MG63 (cell line): ENCODE data around the gene CABCOCO1. TPM values are rescaled to one million over a fixed set of nuclear protein-coding genes. Genes with fewer than 3 reads are reported as not detected.
A peak's percentile ranks its signal among the peaks of the same experiment; 100 is the strongest.

ENCODE experiments used
- DNase-seq: peaks from one replicate; pipeline ENCODE4 v3.0.0-alpha.2; 2020
- H3K27me3 ChIP-seq: fragments of 250-450 bp; sonication (Bioruptor Pico); 2 replicates; pipeline ENCODE4 v1.5.1; 2020; ENCODE audit warnings: mild to moderate bottlenecking, moderate library complexity
- H3K36me3 ChIP-seq: fragments of 250-450 bp; sonication (Bioruptor Pico); 2 replicates; pipeline ENCODE4 v1.5.1; 2020; ENCODE audit warnings: mild to moderate bottlenecking, moderate library complexity
- H3K4me3 ChIP-seq: fragments of 250-450 bp; sonication (Bioruptor Pico); 2 replicates; pipeline ENCODE4 v1.5.1; 2020; ENCODE audit warnings: mild to moderate bottlenecking, moderate library complexity
- H3K9me3 ChIP-seq: fragments of 250-450 bp; sonication (Bioruptor Pico); 2 replicates; pipeline ENCODE4 v1.5.1; 2020; ENCODE audit warnings: mild to moderate bottlenecking, moderate library complexity
- total RNA-seq: library from RNA; depleted of rRNA; stranded (reverse); fragments of >200 nt; shearing (Covaris generic); gene quantifications from 2 replicates; pipeline ENCODE4 v1.2.3, GENCODE V29; 2014; ENCODE audit warnings: low replicate concordance

The CABCOCO1 gene
- total RNA-seq, 1 experiment from 2014 or later: 0.59 TPM

DNA sequence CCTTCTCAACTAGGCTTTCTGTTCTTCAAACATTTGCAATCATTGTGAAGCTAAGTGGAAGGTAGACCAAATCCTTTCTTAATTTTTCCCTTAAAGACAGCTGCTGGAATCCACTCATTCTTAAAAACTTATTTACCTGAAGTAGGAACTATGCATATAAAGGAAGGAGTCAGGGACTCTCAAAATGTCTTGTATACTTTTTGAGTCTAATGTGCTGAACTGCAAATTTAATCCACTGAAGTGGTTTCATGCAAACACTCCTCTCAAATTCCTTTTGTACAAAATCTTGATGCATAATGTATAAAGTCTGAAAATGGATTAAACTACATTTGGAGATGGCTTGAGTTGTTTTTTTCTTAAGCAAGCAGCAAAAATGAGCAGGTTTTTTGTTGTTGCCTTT is 118.0 kb downstream of the CABCOCO1 start:
- H3K4me3 ChIP-seq: no peak overlapping the region
- H3K9me3 ChIP-seq: no peaks in the 10 kb centered on the region
- DNase-seq: no peak
- no peaks in the 10 kb centered on the region for H3K27me3 ChIP-seq
- H3K36me3 ChIP-seq: no peaks in the 10 kb centered on the region

DNA sequence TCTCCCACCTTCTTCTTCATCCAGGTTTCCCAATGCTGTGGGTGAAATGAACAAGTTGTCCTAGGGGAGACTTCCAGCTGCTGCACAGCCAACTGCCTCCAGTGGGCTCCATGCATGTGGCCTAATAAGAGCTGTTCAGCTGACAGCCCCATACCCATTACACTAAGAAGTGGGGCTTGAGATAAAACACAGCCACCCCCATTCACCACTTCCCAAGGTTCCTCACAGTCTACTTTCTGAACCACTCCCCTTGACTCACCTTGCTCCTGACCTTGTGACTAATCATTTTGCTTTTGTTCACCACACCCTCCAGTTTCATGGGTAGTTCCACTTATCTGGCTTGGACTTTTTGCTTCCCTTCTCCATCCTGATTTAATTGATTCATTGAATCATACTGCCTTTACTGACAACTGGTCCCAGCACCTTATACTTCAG is 119.3 kb downstream of the CABCOCO1 start:
- DNase-seq: no peak
- H3K36me3 ChIP-seq: no peaks in the 10 kb centered on the region
- no peaks in the 10 kb centered on the region for H3K9me3 ChIP-seq
- H3K27me3 ChIP-seq: no peaks in the 10 kb centered on the region
- no peak overlapping the region for H3K4me3 ChIP-seq

DNA sequence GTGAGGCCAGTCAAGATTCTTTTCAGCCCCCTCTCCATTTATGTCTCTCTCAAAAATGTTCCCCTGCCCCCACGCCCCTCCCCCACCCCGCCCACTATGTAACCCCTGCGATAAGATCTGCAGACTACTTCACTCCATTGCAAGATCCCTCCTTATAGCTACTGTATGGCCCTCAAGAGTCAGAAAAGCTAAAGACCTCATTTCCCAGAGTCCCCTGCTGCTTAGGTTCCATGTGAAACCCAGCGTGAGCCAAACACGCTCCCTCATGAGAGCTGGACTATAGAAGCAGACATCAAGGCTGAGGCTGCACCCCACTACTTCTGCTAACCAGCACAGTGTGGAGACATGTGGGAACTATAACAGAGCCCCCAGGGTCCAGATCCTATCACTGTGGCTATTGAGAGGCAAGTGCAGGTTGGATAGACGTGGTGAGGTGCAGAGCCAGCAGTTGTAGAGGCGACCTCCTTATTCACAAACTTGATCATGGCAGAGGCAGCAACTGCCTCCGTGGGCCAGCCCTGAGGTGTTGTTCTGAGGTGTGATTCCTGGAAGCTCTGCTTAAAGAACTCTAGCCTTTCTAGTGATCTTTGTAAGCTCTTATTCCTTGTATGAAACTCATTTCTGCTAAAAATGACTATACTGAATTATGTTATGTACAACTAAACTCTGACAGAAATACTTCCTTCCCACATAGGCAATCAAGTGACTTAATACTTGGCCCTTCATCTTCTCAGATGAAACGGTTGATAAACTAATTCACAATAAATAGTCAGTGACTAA is 121.8 kb downstream of the CABCOCO1 start:
- no peak overlapping the region for H3K4me3 ChIP-seq
- DNase-seq: no peak
- no peaks in the 10 kb centered on the region for H3K9me3 ChIP-seq
- H3K36me3 ChIP-seq: no peaks in the 10 kb centered on the region
- no peaks in the 10 kb centered on the region for H3K27me3 ChIP-seq

DNA sequence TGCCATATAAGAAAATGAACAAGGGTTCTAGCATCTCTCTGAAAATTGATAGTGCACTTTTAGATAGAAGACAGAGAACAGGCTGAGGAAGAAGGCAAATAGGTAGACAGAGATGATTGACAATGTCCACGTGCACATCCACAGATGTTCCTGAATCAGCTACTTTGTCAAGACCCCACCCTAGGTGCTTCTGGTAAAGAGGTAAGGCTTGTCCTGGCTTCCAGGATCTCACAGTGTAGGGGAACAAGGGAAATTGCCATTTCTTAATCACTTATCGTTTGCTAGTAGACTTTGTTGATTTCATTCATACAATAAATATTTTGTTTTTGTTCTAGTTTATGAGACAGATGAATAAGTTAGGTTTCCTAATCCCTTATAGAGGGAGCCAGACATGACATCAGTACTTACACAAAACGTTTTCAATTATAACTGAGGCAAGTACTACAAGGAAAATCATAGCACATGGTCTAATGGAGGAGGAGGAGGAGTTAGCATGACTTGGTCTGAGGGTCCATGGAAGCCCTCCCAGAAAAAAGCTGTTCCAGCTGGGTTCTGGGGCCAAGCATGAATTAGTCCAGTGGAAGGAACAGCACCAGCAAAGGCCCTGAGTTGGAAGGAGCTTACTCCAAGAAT is 122.9 kb downstream of the CABCOCO1 start:
- Histone ChIP-seq H3K27me3 (no peaks in the 10 kb centered on the region), H3K36me3 (no peaks in the 10 kb centered on the region), H3K4me3 (no peak overlapping the region), H3K9me3 (no peaks in the 10 kb centered on the region)
- DNase-seq: no peak

DNA sequence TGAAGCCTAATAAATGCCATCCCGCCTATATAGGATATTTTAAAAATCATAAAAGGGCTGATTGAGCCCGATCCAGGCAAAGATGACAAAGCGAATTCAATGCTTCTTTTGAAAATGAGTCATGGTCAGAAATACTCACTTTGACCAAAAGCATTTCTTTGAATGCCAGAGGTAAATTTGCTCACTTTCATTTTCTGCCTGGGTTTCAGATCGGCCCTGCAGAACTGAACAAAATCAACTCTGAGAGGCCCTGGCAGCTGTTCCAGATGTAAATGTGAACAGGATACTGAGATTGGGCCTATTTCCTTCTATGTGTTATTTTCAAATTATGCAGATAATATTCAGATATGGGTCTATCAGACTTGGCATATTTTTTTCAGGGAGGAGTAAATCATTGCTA is 124.0 kb downstream of the CABCOCO1 start:
- H3K9me3 ChIP-seq: no peaks in the 10 kb centered on the region
- no peak overlapping the region for H3K4me3 ChIP-seq
- H3K27me3 ChIP-seq: no peaks in the 10 kb centered on the region
- H3K36me3 ChIP-seq: no peaks in the 10 kb centered on the region
- DNase-seq: peak; percentile 63

DNA sequence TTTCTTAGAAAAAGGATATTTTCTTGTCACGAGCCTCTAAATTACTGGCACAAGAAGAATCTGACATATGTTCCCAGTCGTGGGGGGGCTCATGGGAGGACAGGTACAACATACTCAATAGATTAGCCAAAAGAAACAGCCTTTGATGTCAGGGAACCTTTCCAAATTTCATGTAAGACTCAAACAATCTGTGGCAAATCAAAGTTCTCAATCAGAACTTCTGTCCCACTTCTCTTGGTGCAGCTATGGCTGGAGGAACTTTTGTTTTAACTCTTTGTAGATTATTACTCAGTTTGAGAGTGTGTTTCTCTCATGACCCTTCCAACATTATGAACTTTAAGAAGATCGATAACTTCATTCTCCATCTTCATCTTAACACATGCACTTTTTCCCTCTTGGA is 124.4 kb downstream of the CABCOCO1 start:
- DNase-seq: no peak
- no peaks in the 10 kb centered on the region for H3K9me3 ChIP-seq
- H3K27me3 ChIP-seq: no peaks in the 10 kb centered on the region
- H3K36me3 ChIP-seq: no peaks in the 10 kb centered on the region
- no peak overlapping the region for H3K4me3 ChIP-seq

DNA sequence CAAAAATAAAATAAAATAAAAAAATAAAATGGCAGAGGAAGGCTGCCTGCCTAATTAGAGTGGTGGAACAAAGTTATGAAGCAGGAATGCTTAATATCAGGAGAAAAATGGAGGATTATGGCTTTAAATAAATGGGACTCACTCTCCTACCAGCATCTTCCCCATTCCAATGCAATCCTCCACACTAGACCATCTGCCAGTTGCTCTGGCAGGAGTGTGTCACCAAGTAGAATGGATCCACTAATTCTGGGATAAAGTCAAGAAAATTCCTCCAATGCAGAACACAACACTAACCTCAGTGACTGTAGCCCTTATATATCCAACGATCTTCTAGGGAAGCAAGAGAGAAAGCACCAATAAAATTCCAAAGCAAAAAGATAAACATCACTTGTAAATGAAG is 126.3 kb downstream of the CABCOCO1 start:
- DNase-seq: no peak
- Histone ChIP-seq H3K36me3 (no peaks in the 10 kb centered on the region), H3K4me3 (no peak overlapping the region), H3K9me3 (no peaks in the 10 kb centered on the region), H3K27me3 (no peaks in the 10 kb centered on the region)

DNA sequence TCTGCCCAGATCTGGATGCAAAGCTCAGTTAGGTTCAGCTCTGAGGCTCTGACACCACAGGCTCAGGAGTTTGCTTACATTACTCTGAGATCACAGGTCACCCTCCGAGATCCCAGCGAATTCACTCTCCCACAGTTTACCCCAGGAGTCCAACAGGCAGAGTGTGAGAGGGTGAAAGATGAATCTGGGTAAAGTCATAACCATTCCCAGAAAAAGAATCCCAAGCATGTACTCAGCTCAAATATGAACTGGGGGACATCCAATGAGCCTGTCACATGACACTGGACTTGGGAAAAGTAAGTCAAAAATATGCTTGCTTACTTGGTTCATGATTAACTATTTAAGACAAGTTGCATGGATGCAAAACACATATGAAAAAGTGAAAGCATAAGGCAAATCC is 128.5 kb downstream of the CABCOCO1 start:
- no peak for DNase-seq

DNA sequence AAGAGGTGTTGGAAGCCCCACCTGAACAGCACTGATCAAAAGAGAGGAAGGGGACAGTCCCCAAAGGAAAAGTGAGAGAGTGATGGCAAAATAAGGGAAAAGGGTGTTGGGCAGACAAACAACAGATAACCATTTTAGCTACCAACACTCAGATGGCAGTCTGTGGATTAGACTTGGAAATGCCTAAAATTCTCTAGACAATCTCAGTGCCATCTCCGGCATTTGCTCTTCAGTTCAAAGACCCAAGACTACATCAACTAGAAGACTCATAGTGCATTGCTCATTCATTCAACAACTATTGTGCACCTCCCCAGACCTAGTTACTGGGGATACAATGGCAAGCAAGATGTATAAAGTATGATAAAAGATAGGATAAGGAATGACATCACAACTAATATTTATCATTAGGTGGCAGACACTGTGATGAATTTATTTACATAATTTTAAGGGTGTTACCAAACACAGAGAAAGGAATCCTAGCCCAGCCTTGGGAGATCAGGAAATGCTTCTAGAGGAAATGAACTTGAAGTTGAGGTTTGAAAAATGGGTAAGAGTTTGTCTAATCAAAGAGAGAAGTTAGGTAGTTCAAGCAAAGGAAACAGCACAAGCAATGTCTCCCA is 129.5 kb downstream of the CABCOCO1 start:
- no peaks in the 10 kb centered on the region for H3K36me3 ChIP-seq
- H3K9me3 ChIP-seq: no peaks in the 10 kb centered on the region
- H3K27me3 ChIP-seq: no peaks in the 10 kb centered on the region
- no peak for DNase-seq
- no peak overlapping the region for H3K4me3 ChIP-seq

More for the DNA sequence above, 128.5 kb downstream of the CABCOCO1 start:
- Histone ChIP-seq H3K36me3 (no peaks in the 10 kb centered on the region), H3K9me3 (no peaks in the 10 kb centered on the region), H3K27me3 (no peaks in the 10 kb centered on the region), H3K4me3 (no peak overlapping the region)

DNA sequence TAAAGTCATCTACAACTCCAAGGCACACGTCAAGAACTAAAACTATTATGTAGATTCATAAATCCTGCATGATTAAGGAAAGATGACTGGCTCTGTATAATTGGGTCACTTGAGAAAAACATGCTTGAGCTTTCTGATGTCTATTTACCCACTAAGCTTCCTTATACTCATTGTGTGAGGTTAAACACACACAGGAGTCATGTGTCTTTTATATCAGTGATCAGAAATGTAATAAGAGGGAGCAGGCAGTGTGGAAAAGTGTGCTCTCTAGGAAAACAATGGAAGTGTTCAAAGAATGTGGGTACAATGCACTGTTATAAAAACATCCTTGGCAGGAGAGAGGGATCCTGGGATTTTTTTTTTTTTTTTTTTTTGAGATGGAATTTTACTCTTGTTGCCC is 130.2 kb downstream of the CABCOCO1 start:
- Histone ChIP-seq H3K27me3 (no peaks in the 10 kb centered on the region), H3K36me3 (no peaks in the 10 kb centered on the region), H3K4me3 (no peak overlapping the region), H3K9me3 (no peaks in the 10 kb centered on the region)
- DNase-seq: no peak

DNA sequence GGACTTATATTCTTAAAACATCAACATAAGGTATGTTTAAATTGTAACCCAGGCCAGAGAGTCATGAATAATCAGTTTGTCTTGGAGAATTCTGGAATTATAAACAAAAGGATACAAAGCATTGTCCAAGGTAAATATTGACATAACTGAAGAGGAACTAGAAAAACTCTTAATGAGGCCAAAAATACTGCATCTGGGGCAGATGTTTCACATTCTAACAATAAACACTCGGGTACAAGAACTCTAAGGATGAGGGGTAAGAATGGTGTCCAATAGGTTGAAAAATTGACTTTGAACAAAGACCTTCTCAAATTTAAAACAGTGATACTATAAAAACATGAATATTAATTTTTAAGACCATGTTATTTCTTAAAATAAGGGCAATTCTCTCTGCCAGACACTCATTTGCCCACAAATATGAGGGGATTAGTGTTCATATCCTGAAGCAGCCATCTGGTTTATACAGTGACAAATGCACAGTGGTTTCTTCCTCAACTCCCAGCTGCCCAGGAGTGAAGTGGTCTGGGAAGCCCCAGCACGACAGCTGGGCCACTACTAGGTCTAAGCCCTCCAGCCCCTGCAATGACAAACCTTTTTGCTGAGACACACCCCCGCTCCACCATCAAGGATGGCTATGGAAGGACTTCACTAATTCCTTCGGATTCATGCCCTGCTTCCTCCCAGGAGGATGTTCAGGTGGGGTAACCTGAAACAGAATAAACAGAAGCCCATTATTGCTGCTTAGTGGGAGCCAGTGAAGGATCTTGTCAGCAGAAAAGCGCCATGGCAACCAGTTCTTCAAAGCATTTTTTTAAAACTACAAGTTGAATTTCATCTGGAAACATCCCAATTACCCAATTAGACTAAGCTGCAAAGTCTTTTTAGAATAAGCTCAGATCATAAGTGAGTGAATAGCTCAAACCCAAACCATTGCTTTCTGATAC is 131.3 kb downstream of the CABCOCO1 start:
- H3K4me3 ChIP-seq: no peak overlapping the region
- peak; percentile 65 for DNase-seq
- H3K36me3 ChIP-seq: no peaks in the 10 kb centered on the region
- H3K9me3 ChIP-seq: no peaks in the 10 kb centered on the region
- no peaks in the 10 kb centered on the region for H3K27me3 ChIP-seq

DNA sequence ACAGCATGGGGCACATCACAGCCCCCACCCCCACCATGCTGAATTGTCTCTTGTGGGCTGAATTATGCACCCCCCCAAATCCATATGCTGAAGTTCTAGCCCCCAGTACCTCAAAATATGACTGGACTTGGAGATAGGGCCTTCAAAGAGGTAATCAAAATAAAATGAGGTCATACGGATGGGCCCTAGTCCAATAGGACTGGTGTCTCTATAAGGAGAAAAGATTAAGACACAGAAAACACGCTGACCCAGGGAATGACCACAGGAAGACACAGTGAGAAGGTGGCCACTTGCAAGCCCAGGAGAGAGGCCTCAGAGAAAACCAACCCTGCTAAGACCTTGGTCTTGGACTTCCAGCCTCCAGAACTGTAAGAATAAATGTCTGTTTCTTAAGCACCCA is 132.4 kb downstream of the CABCOCO1 start:
- Histone ChIP-seq H3K27me3 (no peaks in the 10 kb centered on the region), H3K36me3 (no peaks in the 10 kb centered on the region), H3K9me3 (no peaks in the 10 kb centered on the region), H3K4me3 (no peak overlapping the region)
- DNase-seq: no peak

DNA sequence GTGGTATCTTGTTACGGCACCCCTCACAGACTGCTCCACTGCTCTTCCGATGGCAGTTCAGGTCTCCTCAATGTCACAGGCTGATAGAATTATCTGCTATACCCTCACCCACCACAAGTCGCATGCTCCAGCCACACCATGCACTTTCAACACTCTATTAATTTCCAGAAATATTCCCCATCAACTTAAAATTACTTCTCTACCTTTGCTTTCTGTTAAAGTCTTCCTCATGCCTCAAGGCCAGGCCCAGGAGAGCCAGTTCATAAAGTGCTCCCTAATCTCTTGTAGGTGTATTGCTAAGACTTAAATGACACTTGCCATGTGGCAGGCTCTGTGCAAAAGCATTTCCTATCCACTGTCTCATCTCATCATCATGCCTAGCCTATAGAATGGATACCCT is 132.8 kb downstream of the CABCOCO1 start:
- DNase-seq: no peak
- no peaks in the 10 kb centered on the region for H3K9me3 ChIP-seq
- no peaks in the 10 kb centered on the region for H3K27me3 ChIP-seq
- no peak overlapping the region for H3K4me3 ChIP-seq
- no peaks in the 10 kb centered on the region for H3K36me3 ChIP-seq

DNA sequence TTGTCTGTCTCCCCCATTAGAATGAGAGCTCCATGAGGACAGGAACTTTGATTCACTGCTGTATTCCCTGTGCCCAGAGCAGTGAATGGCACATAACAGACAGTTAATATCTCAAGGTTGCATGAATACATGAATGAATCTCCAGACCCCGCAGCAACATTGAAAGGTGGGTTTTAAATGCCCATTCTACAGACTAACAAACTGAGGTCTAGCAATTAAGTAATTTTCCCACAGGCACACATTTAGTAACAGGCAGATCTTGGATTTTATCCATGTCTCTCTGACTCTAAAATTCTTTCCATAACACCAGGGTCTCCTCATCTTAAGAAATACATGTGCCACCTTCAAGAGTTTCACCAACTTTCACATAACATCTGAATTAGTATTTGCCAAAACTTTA is 134.1 kb downstream of the CABCOCO1 start:
- DNase-seq: no peak
- no peaks in the 10 kb centered on the region for H3K9me3 ChIP-seq
- H3K36me3 ChIP-seq: no peaks in the 10 kb centered on the region
- H3K27me3 ChIP-seq: no peaks in the 10 kb centered on the region
- no peak overlapping the region for H3K4me3 ChIP-seq

DNA sequence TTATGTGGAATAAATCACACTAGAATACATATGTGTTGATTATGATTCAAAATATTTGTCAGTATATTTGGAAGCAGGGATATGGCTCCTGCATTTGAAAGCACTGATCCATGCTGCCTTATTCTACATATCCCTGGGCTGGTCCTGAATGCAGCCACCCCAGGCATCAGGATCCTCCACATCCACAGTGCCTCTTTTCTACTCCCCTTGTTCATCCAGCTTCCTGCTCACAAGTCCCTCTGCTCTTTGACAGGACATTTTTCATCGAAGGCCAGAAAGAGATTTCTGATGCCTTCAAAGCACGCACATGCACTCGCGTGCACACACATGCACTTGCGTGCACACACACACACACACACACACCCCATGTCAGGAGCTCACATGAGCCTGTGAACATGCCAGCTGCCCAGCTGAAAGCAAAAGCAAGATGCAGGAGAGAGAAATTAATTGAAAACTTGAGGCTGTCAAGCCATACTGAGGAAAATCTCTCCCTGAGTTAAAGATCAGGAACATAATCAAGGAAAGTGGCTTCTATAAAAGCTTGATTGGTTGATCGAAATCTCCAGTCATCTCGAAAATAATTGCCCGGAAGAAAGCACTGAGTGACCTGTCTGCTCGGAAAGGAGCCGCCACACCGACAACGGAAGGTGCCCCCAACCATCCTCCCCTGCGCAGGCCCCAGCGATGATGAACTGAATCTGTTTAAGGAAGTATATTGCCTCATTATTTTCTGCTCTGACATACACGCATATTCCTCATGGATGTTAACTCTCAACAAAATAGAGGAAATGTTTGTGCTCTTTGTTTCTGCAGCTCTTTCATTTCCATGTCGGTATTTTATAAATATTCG is 134.8 kb downstream of the CABCOCO1 start:
- no peaks in the 10 kb centered on the region for H3K9me3 ChIP-seq
- no peaks in the 10 kb centered on the region for H3K36me3 ChIP-seq
- no peaks in the 10 kb centered on the region for H3K27me3 ChIP-seq
- no peak for DNase-seq
- H3K4me3 ChIP-seq: no peak overlapping the region

DNA sequence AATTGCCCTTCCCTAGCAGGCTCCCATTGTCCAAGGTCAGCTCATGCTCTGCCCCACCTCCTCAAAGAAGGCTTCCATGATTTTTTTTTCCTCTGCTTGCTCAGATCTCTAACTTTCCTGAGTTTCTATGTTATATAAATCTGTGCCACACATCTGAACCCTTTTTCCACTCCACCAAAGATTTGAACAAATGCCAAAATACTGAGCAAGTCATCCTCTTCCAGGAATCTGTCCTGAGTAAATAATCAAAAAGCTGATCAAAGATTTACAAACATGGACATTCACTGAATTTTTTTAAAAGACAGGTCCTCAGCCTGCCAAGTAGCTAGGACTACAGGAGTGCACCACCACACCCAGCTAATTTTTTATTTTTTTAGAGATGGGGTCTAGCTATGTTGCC is 136.0 kb downstream of the CABCOCO1 start:
- no peak overlapping the region for H3K4me3 ChIP-seq
- DNase-seq: no peak
- no peaks in the 10 kb centered on the region for H3K9me3 ChIP-seq
- no peaks in the 10 kb centered on the region for H3K36me3 ChIP-seq
- H3K27me3 ChIP-seq: no peaks in the 10 kb centered on the region
